Right lobe of liver (tissue), 4 donors: ENCODE results near the gene APCDD1L.

Experiments
- POLR2A ChIP-seq: fragments of 450-650 bp; IDR thresholded peaks from one replicate; pipeline ENCODE4 v1.6.1; 2017; ENCODE audit warnings: antibody characterized with exemption, mild to moderate bottlenecking
- TF ChIP-seq, protein P1 (sequence below), 4 donors: fragments of 200-600 bp in 3 of 4; fragments of 450-650 bp in 1 of 4; IDR thresholded peaks; one replicate each; pipeline versions ENCODE4 v1.5.1 to v1.8.0; 2016 to 2022; ENCODE audit warnings: antibody characterized with exemption in 4 of 4, mild to moderate bottlenecking in 2 of 4
- donor health status: DM: no; HTN: no; CAD: no.
- donor health status: DM: no; HTN: no; CAD: no.
- donor health status: DM: no; HTN: yes; CAD: no.

DNA sequence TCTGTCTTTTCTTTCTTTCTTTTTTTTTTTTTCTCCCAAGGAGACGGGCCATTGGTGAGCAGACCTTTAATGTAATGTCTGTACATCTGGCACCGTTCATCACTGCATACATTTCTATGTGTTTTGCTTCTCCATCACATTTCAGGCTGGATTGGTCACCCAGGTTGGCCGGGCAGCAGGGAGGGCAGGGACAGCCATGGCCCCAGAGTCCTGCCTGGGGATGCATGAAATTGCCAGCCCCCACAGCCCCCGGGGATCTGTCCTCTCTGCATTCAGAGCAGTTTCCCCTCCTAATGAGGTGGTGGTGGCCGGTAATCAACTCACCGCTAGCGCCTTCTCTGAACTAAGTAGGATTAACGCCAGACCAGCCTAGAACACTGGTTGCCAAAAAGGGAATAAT is 50.4 kb downstream of the APCDD1L start:
- TF ChIP-seq, protein P1, sequence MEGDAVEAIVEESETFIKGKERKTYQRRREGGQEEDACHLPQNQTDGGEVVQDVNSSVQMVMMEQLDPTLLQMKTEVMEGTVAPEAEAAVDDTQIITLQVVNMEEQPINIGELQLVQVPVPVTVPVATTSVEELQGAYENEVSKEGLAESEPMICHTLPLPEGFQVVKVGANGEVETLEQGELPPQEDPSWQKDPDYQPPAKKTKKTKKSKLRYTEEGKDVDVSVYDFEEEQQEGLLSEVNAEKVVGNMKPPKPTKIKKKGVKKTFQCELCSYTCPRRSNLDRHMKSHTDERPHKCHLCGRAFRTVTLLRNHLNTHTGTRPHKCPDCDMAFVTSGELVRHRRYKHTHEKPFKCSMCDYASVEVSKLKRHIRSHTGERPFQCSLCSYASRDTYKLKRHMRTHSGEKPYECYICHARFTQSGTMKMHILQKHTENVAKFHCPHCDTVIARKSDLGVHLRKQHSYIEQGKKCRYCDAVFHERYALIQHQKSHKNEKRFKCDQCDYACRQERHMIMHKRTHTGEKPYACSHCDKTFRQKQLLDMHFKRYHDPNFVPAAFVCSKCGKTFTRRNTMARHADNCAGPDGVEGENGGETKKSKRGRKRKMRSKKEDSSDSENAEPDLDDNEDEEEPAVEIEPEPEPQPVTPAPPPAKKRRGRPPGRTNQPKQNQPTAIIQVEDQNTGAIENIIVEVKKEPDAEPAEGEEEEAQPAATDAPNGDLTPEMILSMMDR (IDR thresholded peaks at IDR 0.05): no peak
- TF ChIP-seq POLR2A: no peak
